DOHH2 (cell line): ENCODE measurements around the gene LMX1A.

Experiments
- CTCF ChIP-seq: fragments of 200-600 bp; sonication (generic); IDR thresholded peaks from one replicate; pipeline ENCODE4 v1.5.1; 2014; ENCODE audit warnings: antibody characterized with exemption, mild to moderate bottlenecking, low read depth, low read length; ENCODE audit not compliant: poor library complexity, severe bottlenecking
- EZH2phosphoT487 ChIP-seq: fragments of 200-600 bp; sonication (generic); IDR thresholded peaks from 2 replicates; pipeline ENCODE4 v1.6.1; 2017; ENCODE audit warnings: borderline replicate concordance, mild to moderate bottlenecking, antibody characterized with exemption, low read length, moderate library complexity, mixed read lengths

- TF ChIP-seq CTCF (no peak), EZH2phosphoT487 (no peak)
Observed at GRCh38 chr1:165324050-165324449, 32.5 kb downstream of the LMX1A start.
